ENCODE results near the gene MAPKAPK2.

MAPKAPK2 gene

DNA sequence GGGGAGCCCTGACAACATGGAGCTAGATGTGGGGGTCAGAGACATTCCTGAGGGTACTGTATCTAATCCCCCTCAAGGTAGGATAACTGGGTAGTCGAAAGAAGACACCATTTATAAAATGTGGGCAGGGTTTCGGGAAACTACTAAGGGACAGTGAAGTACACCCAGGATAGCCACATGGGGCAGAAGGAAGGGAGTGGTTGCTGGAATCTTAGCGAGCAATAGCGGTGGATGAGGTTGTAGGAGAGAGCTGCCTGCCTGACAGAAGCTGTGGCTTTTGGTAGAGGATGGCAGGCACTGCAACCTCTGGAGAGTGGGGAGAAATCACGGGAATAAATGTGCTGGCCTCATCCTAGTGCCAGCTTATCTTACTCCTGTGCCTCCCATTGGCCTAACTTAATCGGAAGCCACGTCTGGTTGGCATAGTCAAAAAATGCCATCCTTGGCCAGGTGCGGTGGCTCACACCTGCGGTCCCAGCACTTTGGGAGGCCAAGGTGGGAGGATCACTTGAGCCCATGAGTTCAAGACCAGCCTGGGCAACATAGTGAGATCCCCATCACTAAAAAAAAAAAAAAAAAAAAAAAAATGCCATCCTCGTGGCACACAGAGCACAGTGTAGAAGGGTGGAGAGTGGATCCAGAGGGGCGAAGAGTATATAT lies 23.4 kb upstream of the MAPKAPK2 start:
- DNase-seq = no peak

DNA sequence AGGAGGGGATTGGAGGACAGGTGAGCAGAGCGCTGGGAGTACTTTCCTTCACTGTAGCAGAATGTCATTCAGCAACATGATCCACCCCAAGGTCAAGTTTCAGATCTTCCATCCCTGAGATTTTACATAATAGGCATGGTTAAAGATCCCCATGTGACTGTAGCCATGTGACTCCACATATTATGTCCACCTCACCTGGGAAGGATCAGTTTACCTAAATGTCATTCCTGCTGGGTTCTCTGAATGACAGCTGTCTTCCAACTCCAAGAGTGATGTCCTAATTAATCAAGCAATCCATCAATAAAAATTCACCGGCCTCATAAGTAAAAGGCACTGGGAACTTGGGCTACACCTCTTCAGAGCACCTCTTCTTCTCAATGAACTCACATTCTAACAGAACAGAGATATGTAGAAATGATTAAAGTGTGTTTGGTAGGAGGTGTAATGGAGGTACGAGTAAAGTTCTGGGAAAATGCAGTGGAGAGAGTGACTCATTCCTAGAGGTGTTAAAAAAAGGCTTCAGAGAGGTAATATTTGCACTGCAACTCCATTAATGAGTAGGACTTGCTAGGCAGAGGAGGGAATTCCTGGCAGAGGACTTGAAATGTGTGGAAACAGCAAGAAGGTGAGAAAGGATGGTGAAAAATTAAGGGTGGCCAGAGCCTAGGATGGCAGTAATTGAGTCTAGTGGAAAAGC lies 22.2 kb upstream of the MAPKAPK2 start:
- no peak for DNase-seq

DNA sequence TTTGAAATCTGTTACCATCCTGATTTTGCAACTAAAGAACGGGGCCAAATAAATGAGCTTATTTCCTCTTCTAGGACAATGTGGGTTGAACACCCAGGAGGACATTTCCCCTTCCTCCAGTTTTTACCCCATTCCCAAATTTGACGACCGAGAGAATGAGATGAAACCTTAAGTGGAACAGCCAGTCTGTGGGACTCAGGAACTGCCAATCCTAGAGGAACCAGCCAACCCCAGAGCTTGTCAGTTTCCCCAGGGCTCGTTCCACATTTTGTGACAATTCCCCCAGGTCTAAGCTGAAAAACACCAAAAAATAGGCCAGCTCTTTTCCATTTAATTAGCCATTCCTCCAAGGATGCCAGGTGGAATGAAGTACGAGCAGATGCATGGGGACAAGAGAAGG lies 21.3 kb upstream of the MAPKAPK2 start:
- no peak for DNase-seq

DNA sequence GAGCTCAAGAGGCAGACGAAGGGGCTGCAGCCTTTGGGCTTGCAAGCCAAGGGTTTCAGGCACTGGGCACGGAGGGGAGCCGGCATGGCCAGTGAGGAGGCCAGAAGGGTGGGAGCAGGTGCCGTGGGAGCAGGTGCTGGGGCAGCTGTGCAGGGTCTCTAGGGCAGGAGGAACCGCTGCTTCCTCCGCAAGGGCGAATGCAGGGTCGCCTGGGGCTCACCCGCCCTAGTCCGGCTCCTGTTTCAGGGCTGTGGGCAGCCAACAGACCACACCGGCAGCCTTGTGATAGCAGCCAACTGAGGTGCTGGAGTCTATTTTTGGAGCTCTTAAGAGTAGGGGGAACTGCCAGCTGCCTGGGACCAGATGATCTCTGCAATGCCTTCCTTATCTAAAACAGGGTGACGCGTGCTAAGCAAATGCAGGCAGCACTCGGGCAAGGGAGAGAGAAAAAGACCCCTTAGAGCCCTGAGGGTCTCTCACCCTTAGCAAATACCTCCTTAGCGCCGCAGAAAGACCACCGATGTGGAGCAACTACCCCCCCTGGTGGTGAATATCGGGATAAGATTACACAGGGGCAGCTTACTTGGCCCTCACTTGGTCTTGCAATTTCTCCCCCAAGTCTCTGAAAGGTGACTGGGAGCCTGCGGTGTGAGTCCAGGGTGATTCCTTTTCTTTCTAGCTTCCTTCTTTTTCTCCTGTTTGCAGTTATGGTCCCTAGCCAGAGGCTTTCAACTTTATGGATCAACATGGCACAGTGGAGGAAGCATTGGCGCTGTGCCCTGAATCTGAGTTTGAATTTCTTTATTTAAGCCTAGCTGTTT lies 20.7 kb upstream of the MAPKAPK2 start:
- DNase-seq = peak; percentile 80

DNA sequence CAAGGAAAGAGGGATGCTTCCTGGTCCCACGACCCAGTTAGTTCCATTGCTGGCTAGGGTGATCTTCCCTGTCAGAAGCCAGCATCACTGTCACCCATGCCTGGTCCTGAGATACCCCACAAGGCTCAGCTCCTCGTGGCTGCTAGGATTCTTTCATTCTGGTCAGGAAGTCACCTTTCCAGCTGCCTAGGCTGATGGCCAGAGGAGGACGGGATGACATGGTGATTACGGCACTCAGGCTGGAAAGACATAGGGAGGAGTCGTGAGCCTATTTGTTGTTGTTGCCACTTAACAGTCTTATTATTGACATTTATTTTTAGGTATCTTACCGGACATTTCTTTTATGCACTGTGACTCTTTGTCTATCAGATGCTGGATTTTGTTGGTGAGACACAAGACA lies 20.0 kb upstream of the MAPKAPK2 start:
- DNase-seq = no peak

DNA sequence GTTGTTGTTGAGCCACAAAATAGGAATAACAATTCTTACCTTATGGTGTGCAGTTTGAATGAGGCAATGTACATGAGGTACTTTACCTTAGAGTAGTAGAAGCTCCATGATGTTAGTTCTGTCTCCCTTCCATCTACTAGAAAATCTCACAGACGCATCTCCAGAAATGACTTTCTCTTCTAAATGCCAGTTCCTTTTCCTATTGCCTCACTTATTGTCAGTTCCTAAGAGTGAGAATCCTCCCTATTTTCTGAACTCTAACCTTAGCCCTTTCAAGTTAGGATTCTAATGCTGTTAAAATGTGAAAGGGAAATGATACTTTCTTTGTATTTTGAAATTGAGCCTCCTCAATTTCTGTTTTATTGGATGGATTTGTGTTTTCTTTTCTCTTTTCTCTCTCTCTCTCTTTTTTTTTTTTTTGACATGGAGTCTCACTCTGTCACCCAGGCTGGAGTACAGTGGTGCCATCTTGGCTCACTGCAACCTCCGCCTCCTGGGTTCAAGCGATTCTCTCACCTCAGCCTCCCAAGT lies 18.6 kb upstream of the MAPKAPK2 start:
- no peak for DNase-seq

DNA sequence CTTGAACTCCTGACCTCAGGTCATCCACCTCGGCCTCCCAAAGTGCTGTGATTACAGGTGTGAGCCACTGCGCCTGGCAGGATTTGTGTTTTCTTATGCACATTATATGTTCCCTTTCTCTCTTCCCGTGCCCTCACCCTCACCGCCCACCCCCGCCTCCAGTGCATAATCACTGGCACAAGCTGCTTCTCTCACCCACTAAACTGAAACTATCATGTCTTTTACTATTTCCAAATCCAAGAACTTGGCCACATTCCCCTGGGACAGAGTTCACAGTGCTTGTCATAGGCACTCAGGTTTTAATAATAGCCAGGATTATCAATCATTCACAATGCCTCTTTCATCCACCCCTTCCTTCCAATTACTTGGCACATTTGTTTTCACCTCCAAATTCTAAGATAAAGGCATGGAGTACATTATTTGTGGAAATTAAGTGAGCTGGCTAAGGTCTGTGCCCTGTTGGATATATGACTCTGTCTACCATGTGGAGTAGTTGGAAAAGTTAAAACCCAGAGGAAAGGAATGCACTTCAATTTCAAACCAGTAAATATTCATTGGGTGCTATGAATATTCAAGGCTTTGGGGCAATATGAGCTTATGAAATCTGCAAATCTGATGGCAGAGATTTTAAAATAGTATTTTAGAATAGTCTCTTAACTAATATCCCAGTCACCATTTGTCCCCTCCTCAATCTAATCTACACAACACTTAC lies 17.6 kb upstream of the MAPKAPK2 start:
- no peak for DNase-seq

DNA sequence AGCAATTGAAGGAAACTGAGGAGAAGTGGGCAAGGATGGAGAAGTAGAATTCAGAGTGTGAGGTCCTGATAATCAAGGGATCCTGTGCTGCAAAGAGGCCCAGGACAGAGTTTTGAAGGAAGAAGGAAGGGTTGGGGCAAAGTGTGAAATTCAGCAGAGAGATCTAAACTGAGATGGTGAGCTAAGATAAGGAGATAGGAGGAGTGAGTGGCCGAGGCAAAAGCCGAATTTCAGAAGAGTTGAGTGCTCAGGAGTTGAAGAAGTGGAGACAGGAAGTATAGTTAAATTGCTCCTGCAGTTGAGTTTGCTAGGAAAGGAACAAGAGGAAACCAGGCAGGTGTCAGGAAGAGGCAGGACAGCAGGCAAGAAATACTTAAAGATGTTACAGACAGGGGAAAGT lies 16.4 kb upstream of the MAPKAPK2 start:
- DNase-seq = no peak

DNA sequence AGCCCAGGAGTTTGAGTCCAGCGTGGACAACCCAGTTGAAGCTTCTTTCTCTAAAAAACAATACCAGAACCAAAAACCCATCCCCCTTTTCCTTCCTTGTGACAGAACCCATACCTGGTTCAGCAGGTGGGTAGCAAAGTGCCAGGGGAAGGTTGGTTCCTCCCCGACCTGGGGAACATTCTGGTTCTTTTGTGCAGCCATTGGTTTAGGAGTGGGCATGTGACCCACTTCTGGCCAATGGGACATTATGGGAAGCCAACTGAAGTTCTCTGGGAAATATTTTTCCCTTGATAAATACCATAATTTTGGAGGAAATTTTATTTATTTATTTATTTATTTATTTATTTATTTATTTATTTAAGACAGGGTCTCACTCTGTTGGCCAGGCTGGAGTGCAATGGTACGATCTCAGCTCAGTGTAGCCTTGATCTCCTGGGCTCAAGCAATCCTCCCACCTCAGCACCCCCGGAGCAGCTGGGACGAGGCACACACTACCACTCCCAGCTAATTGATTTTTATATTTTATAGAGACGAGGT lies 15.8 kb upstream of the MAPKAPK2 start:
- DNase-seq = no peak

DNA sequence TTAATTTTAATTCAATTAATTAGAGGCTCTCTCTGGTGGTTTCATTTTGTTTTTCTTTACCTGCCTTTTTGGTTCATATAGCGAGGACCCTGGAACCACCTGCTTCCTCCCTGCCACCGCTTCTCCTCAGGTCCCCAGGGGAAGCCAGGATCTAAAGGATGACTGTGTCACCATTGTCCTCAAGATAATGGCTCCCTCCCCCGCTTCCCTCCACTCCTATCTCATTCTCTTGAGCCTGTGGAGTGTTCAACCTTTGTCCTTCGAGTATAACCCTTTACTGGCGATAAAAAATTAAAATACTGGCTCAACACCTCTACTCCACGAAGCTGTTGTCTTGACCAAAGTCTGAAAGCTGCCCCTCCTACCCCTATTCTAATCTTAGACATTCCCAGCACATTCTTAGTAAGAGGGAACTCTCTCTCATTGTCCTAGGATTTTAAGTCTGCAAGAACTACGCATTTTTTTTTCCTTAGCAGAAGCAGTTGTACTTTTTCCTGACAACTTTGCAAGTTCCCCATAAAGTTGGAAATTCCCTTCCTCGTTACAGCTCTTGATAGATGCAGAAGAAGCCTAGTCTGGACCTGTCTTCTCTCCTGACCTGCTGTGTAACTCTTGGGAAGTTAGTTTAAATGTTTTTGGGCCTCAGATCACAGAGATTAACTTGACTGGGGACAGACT lies 12.6 kb upstream of the MAPKAPK2 start:
- DNase-seq = no peak

DNA sequence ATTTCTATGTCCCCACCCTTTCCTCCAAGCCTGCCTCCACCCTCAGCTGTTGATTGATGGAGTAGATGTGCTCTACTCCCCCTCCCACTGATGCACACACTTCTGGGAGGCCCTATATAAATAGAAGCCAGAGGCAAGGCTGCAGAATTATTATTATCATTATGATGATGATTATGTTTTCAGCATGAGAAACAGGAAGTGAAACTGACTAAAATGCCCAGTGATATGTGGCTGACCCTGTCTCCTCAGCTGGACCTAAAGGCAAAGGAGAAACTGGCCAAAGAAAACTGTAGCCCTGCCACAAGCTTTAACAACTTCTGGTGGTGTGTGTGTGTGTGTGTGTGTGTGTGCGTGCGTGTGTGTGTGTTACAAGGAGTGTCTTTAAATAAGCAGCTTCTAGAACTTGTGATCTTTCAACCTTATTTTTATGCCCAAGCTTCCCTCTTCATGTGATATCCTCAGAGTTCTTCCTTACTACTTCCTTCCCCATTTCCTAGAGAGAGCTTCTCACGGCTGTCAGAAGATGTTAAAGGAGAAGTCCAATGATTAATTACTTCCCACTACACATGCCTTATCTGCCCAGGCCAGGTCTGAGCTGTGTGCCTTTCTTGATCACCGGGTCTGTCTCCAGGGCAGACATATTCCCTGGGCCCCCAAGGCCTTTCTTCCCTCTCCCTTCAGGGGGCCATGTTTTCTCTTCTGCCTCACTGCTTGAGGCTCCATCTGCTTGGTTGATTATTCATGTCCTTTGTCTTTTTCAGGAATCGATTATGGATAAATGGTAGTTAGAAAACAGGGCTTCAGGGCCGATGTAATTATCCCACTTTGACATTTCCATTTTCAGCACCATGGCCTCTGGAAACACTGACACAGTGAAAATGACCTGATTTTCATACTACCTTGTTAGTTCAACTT lies 11.6 kb upstream of the MAPKAPK2 start:
- no peak for DNase-seq

DNA sequence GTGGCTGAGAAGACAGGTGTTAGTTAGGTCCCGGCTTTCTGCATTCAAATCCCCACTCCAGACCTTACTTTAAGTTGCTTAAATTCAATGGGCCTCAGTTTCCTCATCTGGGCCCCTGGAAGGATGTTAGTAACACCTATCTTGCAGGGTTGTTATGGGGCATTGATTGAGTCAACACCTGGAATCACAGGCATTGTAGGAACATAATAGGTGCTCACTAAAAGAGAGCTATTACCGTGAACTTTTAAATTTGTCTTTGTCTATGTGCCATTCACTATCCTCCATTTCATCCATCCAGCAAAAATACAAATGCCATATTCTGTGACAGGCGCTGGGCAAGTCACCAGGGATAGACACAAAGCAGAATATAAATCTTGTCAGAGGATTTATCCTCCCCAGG lies 10.5 kb upstream of the MAPKAPK2 start:
- DNase-seq = no peak

DNA sequence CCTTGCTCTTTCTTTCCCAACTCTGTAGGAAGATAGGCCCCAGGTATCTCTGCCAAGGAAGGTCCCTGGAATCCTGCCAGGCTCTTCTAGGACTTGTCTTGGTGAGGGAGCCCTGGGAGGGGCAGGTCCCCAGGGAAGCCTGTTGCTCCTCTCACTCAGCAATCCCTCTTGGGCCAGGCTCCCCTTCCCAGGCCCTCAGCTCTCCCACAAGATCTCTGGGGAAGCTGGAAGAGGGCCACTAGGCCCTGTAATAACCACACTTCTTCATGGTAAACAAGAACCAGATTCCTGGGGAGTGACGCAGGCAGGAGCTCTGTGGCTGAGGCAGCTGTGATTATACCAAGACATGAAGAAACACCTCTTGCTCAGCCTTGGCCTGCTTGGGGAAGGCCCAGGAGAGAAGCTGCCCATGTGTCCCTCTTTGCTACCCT lies 9.9 kb upstream of the MAPKAPK2 start:
- peak; percentile 80 for DNase-seq

DNA sequence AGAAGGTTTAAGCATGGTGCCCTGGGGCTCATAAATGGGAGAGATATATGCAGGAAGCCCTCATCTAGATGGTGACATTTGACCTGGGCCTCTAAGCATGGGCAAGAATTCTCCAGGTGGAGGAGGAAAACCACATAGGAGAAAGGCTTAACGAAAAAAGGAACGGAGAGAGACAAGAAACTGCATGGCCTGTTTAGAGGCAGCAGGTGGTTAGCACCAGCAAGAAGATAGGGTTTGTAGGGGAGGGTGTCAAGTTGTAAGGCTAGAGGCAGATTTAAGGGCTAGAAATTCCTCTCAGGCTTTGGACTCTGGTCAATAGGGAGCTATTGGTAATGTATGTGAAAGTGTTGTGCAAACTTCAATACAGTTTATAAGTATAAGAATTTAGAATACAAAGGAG lies 8.2 kb upstream of the MAPKAPK2 start:
- DNase-seq = no peak

DNA sequence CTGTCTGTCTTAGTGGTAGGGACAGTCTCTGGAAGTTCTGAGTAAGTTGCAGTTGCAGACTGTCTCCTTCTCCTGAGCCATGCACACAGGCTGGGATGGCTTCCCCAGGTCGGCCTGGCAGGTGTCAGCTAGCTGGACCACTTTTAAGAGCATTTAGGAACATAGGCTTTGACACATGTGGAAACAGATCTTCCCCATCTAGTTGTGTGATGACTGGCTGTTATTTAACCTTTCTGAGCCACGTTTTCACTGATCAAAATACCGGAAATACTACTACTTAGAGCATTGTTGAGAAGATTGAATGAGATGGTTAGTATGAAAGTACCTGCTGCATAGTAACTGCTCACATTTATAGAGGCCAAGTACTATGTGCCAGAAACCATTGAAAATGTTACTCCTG lies 6.2 kb upstream of the MAPKAPK2 start:
- no peak for DNase-seq

DNA sequence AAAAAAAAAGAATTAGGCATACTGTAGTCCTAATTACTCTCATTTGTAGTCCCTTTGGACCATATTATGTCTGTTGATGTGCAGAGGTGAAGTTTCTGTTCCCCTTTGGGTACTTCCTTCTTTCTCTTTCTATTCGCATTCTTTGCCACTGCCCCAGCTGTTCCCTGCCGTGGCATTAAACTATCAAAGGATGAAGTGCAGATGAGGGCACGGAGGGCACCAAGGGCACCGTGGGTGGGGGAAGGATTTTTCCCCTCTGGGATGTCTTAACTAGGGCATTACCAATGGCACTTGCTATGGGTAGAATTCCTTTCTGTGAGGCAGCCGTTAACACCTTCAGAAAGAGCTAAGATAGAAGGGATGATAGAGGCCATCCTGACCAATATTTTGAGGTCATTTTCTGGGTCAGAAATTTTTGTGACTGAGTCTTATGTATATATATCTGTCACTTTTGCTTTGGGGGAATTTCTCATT lies 4.9 kb upstream of the MAPKAPK2 start:
- DNase-seq = no peak

DNA sequence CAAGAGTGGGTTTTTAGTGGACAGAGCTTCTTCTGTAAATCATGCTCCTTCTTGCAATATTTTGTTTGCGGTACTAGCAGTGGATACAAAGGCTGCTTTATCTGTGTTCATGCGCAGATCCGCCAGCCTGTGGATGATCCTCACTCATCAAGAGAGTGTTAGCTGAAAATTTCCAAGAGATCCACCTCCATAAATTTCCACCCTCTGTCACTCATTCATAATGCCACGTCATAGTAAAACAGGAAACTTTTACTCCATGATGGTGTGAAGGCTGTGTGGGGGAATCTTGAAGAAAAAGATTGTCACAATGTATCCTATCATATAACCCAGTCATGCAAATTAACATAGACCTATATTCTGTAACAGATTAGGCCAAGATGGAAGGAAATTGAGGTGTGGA lies 4.4 kb upstream of the MAPKAPK2 start:
- no peak for DNase-seq

DNA sequence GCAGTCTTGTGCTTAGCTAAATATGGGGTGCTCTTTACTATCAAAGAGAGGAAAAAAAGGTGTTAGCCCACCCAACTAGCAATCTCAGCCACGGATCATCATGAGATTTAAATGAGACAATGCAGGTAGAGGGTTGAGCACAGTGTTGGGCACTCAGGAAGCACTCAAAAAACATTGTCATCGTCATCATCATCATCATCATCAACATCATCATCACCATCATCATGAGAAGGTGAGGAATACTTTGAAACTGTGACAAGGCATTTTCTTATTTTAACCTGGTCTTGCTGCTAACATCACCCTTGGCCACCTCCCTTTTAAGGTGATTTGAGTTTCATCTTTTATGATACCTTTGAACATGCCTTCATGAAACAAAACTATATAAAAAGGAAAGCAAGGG lies 3.3 kb upstream of the MAPKAPK2 start:
- DNase-seq = no peak

DNA sequence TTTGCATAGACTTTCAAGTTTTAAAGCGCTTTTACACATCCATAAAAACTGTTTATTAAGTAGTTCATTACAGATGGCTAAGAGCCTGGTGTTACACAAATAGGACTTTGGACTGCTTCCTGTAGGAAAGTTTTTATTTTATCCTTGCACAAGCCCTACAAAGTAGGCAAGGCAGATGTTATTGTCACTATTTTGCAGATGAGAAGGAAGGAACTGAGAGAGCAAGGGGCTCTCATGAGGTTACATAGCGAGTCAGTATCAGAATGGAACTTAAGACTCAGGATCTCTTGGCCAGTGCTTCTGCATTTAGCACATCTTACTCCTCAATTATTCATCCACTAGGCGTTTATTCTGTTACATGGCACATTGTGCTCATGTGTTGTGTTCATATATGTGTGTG lies 2.6 kb upstream of the MAPKAPK2 start:
- DNase-seq = no peak

DNA sequence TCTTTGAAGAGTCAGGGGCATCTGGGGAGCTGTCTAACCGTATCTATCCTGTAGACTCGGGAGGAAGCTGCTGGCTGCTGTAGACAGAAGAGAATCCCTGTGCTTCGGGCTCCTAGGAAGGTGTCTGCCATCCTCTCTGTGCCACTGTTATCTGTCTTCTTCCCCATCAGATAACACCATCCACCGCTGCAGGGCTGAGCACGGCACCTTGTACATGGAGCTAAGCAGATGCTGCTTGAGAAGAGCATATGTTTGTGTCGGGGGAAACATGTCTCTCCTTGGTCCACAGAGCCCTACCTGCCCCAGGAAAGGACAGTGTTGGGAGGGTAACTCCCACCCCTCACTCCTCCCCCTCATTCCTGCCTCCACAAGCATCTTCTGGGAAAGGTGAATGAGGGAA lies 1.4 kb upstream of the MAPKAPK2 start:
- DNase-seq = no peak

DNA sequence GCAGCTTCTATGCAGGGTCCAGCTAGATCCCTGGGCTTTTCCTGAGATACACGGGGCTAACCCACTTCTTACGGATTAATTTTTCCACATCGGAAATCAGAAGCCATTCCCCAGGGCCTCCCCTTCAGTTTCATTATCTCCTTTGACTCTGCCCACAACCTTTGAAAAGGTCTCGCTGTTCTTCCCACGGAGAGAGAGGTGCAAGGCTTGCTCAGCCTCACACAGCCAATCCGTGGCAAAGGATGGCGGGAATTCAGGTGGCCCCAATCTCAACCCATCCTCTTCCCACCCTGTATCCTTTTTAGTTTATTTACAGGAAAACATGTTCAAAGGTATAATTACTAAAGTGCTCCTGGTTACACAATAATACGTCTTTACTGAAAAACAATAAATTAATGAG lies 702 bp upstream of the MAPKAPK2 start:
- no peak for DNase-seq

All from islet precursor cell (in vitro differentiated cells).